ENCODE results near the gene SHB. TPM values are rescaled to one million over a fixed set of nuclear protein-coding genes. Genes with fewer than 3 reads are reported as not detected.

SHB gene
- total and polyA plus RNA-seq, 2 donors (not counting 3 experiments of a cell fraction or from before 2014, with no cell fraction given), result 13.4 to 24.9 TPM

DNA sequence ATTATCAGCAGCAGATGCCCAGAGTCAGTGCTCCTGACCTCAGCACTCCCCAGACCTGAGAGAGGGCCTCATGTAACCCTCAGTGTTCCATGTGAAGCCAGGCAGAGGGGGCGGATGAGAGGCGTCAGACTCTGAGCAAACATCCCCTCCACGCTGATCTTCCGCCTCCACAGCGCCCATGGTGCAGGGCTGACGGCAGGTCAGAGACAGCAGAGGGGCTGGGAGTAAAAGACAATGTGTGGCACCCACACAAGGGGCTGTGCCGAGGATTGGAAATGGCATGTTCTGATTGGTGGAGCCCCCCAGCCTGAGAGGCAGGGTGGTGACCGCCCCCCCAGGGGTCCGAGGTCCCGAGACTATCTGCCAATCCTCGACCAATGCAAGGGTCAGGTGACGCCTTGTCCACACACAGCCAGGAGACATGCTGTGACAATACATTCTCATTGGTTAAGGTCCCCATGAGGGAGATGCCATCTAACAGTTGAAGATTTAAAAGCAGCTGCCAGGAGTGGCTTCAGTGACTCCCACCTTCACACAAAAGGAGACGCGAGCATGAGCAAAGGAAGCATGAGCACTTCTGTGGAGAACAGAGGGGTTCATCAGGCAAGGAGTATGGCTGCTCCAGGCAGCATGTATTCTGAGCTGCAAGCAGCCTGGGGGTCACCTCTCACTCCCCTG, 145.8 kb downstream of the SHB start:
- no peak overlapping the region for H2AFZ ChIP-seq (ENCODE audit: low read depth, low read length)
- dilution Hi-C loops (cut with MboI; ENCODE audit: extremely low pct_ligation_motif_present, low sequenced_read_pairs) (no loop called here), intact Hi-C loops (cut with micrococcal nuclease) (no loop called here)
- no peak for FAIRE-seq
- no peaks in the 10 kb centered on the region for H4K20me1 ChIP-seq (replicated peaks; ENCODE audit: control insufficient read depth, extremely low read depth, insufficient read depth, low read length)
- H3K4me2 ChIP-seq (ENCODE audit: insufficient read depth, low read length), result no peak overlapping the region
- no peak overlapping the region for H3K27ac ChIP-seq (ENCODE audit: insufficient read depth, low read depth, low read length)
- TF ChIP-seq, protein P1, sequence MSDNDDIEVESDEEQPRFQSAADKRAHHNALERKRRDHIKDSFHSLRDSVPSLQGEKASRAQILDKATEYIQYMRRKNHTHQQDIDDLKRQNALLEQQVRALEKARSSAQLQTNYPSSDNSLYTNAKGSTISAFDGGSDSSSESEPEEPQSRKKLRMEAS (IDR thresholded peaks at IDR 0.05; ENCODE audit: insufficient read depth, insufficient read length), result no peak
- no peak for TF ChIP-seq GATA2 (IDR thresholded peaks at IDR 0.05; ENCODE audit: insufficient read depth, insufficient read length, low read depth, low read length)
- no peak for TF ChIP-seq FOS (IDR thresholded peaks at IDR 0.05; ENCODE audit: borderline replicate concordance, insufficient read depth, low read length)
- TF ChIP-seq JUN (IDR thresholded peaks at IDR 0.05; ENCODE audit: borderline replicate concordance, insufficient read depth, insufficient read length, low read depth), result no peak
- TF ChIP-seq, protein P2, sequence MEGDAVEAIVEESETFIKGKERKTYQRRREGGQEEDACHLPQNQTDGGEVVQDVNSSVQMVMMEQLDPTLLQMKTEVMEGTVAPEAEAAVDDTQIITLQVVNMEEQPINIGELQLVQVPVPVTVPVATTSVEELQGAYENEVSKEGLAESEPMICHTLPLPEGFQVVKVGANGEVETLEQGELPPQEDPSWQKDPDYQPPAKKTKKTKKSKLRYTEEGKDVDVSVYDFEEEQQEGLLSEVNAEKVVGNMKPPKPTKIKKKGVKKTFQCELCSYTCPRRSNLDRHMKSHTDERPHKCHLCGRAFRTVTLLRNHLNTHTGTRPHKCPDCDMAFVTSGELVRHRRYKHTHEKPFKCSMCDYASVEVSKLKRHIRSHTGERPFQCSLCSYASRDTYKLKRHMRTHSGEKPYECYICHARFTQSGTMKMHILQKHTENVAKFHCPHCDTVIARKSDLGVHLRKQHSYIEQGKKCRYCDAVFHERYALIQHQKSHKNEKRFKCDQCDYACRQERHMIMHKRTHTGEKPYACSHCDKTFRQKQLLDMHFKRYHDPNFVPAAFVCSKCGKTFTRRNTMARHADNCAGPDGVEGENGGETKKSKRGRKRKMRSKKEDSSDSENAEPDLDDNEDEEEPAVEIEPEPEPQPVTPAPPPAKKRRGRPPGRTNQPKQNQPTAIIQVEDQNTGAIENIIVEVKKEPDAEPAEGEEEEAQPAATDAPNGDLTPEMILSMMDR (IDR thresholded peaks at IDR 0.05; ENCODE audit: extremely low read depth in 1 of 2, insufficient read depth in 1 of 2, low read depth in 1 of 2, low read length in 2 of 2), result no peak
- no peak for TF ChIP-seq EZH2 (IDR thresholded peaks at IDR 0.05; ENCODE audit: borderline replicate concordance, low read depth, low read length, severe bottlenecking)
- no peak for TF ChIP-seq POLR2AphosphoS5 (IDR thresholded peaks at IDR 0.05; ENCODE audit: insufficient read depth, low read depth, low read length)
- TF ChIP-seq POLR2A (IDR thresholded peaks at IDR 0.05; ENCODE audit: low read depth, low read length), result no peak
- TF ChIP-seq MYC (IDR thresholded peaks at IDR 0.05; ENCODE audit: low read depth, low read length), result no peak
- H3K9ac ChIP-seq (replicated peaks; ENCODE audit: extremely low read depth, insufficient read depth, low read length), result no peak overlapping the region
- no peaks in the 10 kb centered on the region for H3K27me3 ChIP-seq (ENCODE audit: control insufficient read depth in 2 of 2, insufficient read depth in 2 of 2, low read length in 2 of 2)
- BruUV-seq (replicated peaks), result no TSS peak
- no peak overlapping the region for H3K4me3 ChIP-seq (replicated peaks in 1 of 3; ENCODE audit: insufficient read depth in 1 of 3, low read depth in 1 of 3, low read length in 3 of 3)
- H3K9me3 ChIP-seq (replicated peaks; ENCODE audit: control insufficient read depth, insufficient read depth, low read length), result no peaks in the 10 kb centered on the region
- POLR2A ChIA-PET, result no interaction called here
- H3K9me1 ChIP-seq (replicated peaks; ENCODE audit: control insufficient read depth, extremely low read depth, insufficient read depth, low read length), result no peaks in the 10 kb centered on the region
- CTCF ChIA-PET, result no interaction called here
- peaks cover 22% of the 10 kb centered on the region for H3K4me1 ChIP-seq (ENCODE audit: control insufficient read depth, extremely low read depth, insufficient read depth, low read length)
- peaks cover 0 to 8% of the 10 kb centered on the region in 2 experiments for H3K36me3 ChIP-seq (ENCODE audit: control insufficient read depth in 2 of 2, extremely low read depth in 1 of 2, insufficient read depth in 2 of 2, low read length in 2 of 2)
- no peak for DNase-seq (ENCODE audit: low read depth, low spot score)
- no peaks in the 10 kb centered on the region for H3K79me2 ChIP-seq (ENCODE audit: control insufficient read depth, insufficient read depth, low read length)

Data from endothelial cell of umbilical vein (primary cell).